HepG2 (cell line): ENCODE results near the gene UNKL. TPM values are rescaled to one million over a fixed set of nuclear protein-coding genes. Genes with fewer than 3 reads are reported as not detected.

ENCODE experiments used
- ARID5B ChIP-seq: IDR thresholded peaks from 2 replicates; pipeline ENCODE4 v1.4.0; 2020; ENCODE audit warnings: mild to moderate bottlenecking, missing genetic modification reagents
- CEBPZ ChIP-seq: IDR thresholded peaks from 2 replicates; pipeline ENCODE4 v1.6.1; 2012; ENCODE audit warnings: low read length, improper control_type of control experiment
- MAFG ChIP-seq: sonication (generic); formaldehyde crosslinking; IDR thresholded peaks from 2 replicates; pipeline ENCODE4 v1.5.1; 2020; ENCODE audit warnings: mild to moderate bottlenecking, missing genetic modification reagents
- MIXL1 ChIP-seq: IDR thresholded peaks from 2 replicates; pipeline ENCODE4 v1.6.1; 2016
- NKX3-1 ChIP-seq: sonication (generic); formaldehyde crosslinking; IDR thresholded peaks from 2 replicates; pipeline ENCODE4 v1.5.0; 2020; ENCODE audit warnings: missing genetic modification reagents
- SYNCRIP ChIP-seq: fragments of 200-400 bp; formaldehyde crosslinking; IDR thresholded peaks from 2 replicates; pipeline ENCODE4 v1.6.1; 2018; ENCODE audit warnings: mild to moderate bottlenecking, low read depth, low read length; ENCODE audit not compliant: insufficient read depth
- YY1 ChIP-seq: IDR thresholded peaks from 2 replicates; pipeline ENCODE4 v1.6.1; 2011; ENCODE audit warnings: low read length, low read depth, moderate library complexity, mild to moderate bottlenecking; ENCODE audit not compliant: insufficient read depth, insufficient replicate concordance
- ZNF44 ChIP-seq: sonication (generic); formaldehyde crosslinking; IDR thresholded peaks from 2 replicates; pipeline ENCODE4 v1.5.1; 2020; ENCODE audit warnings: mild to moderate bottlenecking, missing genetic modification reagents
- ZNF503 ChIP-seq: sonication (generic); formaldehyde crosslinking; IDR thresholded peaks from 2 replicates; pipeline ENCODE4 v1.4.0; 2020; ENCODE audit warnings: missing genetic modification reagents
- ZNF574 ChIP-seq: sonication (generic); formaldehyde crosslinking; IDR thresholded peaks from 2 replicates; pipeline ENCODE4 v1.4.0; 2020; ENCODE audit warnings: missing genetic modification reagents
- ZNF598 ChIP-seq: sonication (generic); formaldehyde crosslinking; IDR thresholded peaks from 2 replicates; pipeline ENCODE4 v1.5.1; 2020; ENCODE audit warnings: mild to moderate bottlenecking, missing genetic modification reagents, borderline replicate concordance
- ZNF788 ChIP-seq: sonication (generic); formaldehyde crosslinking; IDR thresholded peaks from 2 replicates; pipeline ENCODE4 v1.5.0; 2020; ENCODE audit warnings: mild to moderate bottlenecking, missing genetic modification reagents, borderline replicate concordance
- polyA plus RNA-seq, 8 experiments: library from polyadenylated mRNA; depleted of rRNA in 3 of 8; stranded (reverse) in 7 of 8; unstranded in 1 of 8; fragments of >200 nt; fragmentation: Illumina TruSeq in 4 of 8; extraction: Trizol in 4 of 8; gene quantifications; 2 replicates each; pipeline versions ENCODE4 v1.2.1 to v1.2.3, GENCODE V29; 2011 to 2016; ENCODE audit warnings: low read depth in 4 of 8, missing spikeins in 1 of 8, mixed read lengths in 1 of 8; ENCODE audit not compliant: insufficient read depth in 1 of 8
- total RNA-seq, 5 experiments: library from RNA; depleted of rRNA; stranded (reverse); fragments of >200 nt; fragmentation: Illumina TruSeq; extraction: Trizol; gene quantifications; 2 replicates each; pipeline ENCODE4 v1.2.3, GENCODE V29; 2016; ENCODE audit warnings: low read depth in 1 of 5
- TF ChIP-seq, protein P1 (sequence below): sonication (generic); formaldehyde crosslinking; IDR thresholded peaks from 2 replicates; pipeline ENCODE4 v1.4.0; 2020; ENCODE audit warnings: missing genetic modification reagents

The UNKL gene
- total and polyA plus RNA-seq, 2 of the 13 experiments (the other 11 are each of a cell fraction or from before 2014, with no cell fraction given), result 10.4 to 17.6 TPM

DNA sequence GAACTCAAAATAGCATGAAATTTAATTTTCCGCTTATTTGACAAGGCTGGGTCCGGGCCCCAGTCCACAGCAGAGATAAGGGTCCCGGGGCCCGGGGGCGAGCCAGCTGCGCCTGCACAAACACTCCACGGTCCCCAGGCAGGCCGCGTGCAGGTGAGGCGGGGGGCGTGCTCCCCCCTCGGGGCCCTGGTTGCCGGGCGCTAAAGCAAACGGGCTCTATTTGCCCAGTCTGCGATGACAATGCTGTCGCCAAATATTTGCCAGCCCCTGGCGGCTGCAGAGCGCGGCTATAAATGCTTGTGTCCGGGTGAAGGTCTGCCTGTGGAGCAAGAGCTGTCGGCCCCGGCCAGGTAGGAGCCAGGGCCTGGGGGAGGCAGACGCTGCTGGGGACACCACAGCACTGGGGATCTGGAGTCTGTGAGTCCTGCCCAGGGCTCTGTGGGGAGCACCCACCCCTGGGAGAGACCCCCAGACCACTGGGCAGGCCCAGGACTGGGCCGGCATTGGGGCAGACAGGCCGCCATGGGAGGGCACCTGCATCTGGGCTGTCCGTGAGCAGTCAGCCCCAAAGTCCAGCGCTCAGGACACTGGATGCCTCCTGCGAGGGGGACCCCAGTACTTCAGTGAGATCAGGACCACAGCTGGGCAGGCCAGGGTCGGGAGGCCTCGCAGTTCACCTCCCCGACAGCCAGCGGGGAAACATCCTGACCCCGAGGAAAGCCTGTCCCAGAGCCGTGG lies 16.4 kb upstream of the UNKL start, which contains the start of gene PERCC1 (continued):
- TF ChIP-seq CEBPZ (no peak), MIXL1 (CRISPR knock-in tag) (no peak; the same call in 1 of the 2 replicates), ARID5B (CRISPR knock-in tag) (peak; percentile 69; the same call in 1 of the 2 replicates), ZNF574 (CRISPR knock-in tag) (peak; percentile 47), YY1 (peak; percentile 35), NKX3-1 (CRISPR knock-in tag) (no peak), ZNF788 (CRISPR knock-in tag) (peak; percentile 81; the same call in 1 of the 2 replicates), SYNCRIP (no peak), ZNF503 (CRISPR knock-in tag) (peak; percentile 93), ZNF598 (CRISPR knock-in tag) (no peak), ZNF44 (CRISPR knock-in tag) (0 out of 2 replicates have a peak, but pooled peaks have one; percentile 57), MAFG (CRISPR knock-in tag) (no peak)
- TF ChIP-seq, protein P1, sequence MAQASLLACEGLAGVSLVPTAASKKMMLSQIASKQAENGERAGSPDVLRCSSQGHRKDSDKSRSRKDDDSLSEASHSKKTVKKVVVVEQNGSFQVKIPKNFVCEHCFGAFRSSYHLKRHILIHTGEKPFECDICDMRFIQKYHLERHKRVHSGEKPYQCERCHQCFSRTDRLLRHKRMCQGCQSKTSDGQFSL (CRISPR knock-in tag), result no peak
